Measurements from ENCODE around the gene SNN. TPM values are rescaled to one million over a fixed set of nuclear protein-coding genes. Genes with fewer than 3 reads are reported as not detected.

SNN gene
- polyA plus RNA-seq (ENCODE audit: insufficient read length in 4 of 4): 10 to 100 TPM; 38.4 to 41.0 (median 39.4) TPM

DNA sequence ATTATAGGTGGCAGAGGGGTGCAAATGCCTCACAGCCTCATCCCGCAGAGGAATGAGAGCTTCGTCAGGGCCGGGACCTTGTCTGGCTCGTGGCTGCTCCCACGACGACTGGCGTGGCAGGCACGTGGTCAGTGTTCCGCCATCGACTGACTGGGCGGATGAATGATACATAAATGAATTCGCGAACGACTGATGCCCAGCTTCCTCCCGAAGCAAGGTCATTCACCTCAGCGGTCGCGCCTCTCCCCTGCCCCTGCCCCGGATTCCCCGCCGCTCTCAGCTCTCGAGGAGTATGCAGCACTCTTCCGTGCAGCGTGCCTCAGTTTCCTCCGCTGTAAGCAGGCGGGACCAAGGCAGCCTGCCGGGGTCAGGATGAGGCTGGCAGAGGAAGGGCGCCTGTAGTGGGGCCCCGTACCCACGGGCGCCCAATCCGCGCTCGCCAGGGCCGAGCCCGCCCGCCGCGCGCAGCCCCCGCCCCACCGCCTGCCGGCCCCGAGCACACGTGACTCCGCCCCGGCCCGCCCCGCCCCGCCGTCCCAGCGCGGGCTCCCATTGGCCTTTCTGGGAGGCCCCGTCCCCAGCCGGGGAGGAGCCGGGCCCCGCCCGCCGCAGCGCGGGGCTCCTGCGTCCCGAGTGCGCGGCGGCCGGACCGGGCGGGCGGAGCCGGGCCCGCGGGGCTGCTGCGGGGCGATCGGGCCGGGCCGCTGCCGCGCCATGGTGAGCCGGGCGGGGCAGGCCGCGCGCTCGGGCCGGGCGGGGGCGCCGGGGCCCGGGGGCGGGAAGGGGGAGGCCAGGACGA, at the start of gene SNN:
Gene SNN (plus strand): TSS at position 632 of the 799 bp plus-strand sequence. CDS start 7,605 bp downstream, outside the sequence.
- peak; percentile 71 to 78 (median 74) for DNase-seq (ENCODE audit: low read depth in 4 of 4, low spot score in 3 of 4)

GRCh38 chr16:11619327-11619851, 48.9 kb upstream of the SNN start:
- no peak for DNase-seq (ENCODE audit: low read depth in 4 of 4, low spot score in 3 of 4)

GRCh38 chr16:11620243-11621003, 47.8 kb upstream of the SNN start:
- DNase-seq (ENCODE audit: low read depth in 4 of 4, low spot score in 3 of 4): no peak

GRCh38 chr16:11621539-11621919, 46.7 kb upstream of the SNN start:
- DNase-seq (ENCODE audit: low read depth in 4 of 4, low spot score in 3 of 4): no peak

DNA sequence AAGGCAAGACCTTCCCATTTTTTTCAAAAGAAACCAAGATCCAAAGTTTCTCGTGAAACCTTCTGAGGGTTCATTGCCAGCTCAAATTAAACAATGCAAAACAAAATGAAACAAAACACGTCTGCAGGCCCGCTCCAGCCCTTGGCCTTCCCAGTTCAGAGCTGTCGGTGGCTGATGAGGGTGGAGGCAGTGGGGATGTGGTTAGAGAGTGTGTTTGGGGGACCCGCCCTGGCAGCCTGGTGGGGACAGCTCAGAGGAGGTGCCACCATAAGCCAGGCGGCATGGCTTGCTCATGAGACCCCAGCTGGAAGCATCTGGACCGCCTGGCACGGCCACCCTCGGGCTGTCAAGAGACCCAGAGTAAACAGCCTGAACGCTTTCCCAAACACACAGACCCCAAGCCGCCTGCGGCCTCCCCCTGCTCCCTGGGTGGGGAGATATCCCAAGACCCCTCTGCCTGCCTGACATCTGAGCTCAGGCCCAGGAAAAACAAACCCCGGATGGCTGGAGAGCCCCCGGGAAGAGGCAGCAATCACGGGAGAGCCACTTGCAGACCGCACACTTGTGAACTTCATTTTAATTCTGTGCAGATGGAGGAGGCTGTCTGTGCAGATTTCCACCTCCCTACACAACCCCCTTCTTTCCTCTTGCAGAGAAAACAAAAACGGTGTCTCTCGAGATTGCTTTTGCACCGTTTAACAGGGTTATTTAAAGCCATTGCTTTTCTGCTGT, 46.2 kb upstream of the SNN start:
- no peak for DNase-seq (ENCODE audit: low read depth in 4 of 4, low spot score in 3 of 4)

DNA sequence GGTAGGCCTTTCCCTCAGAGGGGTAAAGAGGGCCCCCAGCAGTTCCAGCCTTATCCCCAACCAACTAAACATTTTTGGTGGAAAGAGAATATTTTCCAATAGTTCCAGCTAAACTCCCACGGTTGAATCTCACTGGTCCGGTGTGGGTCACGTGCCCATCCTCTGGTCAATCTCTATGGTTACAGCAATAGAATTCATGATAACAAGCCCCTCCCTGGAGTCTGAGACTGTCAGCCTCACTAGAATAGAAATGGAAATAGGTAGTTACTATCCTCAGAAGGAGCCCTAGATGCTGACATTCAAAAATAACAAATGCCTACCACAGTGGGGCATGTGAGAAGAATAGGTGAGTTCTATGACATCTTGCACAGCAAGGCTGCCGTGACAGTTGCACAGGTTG, 44.0 kb upstream of the SNN start:
- DNase-seq (ENCODE audit: low read depth in 4 of 4, low spot score in 3 of 4): no peak

- no peak for DNase-seq (ENCODE audit: low read depth in 4 of 4, low spot score in 3 of 4)
These were observed 43.3 kb upstream of the SNN start for GRCh38 chr16:11624636-11625607.

GRCh38 chr16:11625769-11626168, 42.5 kb upstream of the SNN start:
- DNase-seq (ENCODE audit: low read depth in 4 of 4, low spot score in 3 of 4): no peak

- no peak for DNase-seq (ENCODE audit: low read depth in 4 of 4, low spot score in 3 of 4)
These were observed 41.5 kb upstream of the SNN start for GRCh38 chr16:11626657-11627291.

- no peak for DNase-seq (ENCODE audit: low read depth in 4 of 4, low spot score in 3 of 4)
These were observed 41.0 kb upstream of the SNN start for GRCh38 chr16:11627292-11627663.

DNA sequence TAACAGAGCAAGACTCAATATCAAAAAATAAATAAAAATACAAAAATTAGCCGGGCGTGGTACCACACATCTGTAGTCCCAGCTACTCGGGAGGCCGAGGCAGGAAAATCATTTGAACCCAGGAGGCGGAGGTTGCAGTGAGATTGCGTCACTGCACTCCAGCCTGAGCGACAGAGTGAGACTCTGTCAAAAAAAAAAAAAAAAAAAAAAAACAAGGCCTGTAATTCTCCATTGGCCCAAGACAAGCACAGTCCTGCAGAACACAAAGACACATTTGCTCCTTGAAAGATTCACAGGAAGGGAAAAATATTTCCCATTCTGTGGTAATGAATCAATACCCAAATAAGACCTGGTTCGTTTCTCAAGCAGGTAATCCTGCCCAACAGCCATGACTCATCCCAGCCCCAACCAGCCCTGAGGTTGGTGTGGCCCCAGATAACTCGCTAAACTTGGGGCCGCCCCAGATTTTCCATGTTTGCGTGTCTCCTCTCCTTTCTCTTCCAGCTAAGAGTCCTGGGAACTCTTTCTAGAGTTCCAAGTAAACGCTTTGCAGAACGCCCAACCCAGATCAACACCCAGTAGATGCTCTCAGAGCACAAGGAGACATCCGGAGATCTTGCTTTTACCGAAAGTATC, 40.3 kb upstream of the SNN start:
- DNase-seq (ENCODE audit: low read depth in 4 of 4, low spot score in 3 of 4): no peak

DNA sequence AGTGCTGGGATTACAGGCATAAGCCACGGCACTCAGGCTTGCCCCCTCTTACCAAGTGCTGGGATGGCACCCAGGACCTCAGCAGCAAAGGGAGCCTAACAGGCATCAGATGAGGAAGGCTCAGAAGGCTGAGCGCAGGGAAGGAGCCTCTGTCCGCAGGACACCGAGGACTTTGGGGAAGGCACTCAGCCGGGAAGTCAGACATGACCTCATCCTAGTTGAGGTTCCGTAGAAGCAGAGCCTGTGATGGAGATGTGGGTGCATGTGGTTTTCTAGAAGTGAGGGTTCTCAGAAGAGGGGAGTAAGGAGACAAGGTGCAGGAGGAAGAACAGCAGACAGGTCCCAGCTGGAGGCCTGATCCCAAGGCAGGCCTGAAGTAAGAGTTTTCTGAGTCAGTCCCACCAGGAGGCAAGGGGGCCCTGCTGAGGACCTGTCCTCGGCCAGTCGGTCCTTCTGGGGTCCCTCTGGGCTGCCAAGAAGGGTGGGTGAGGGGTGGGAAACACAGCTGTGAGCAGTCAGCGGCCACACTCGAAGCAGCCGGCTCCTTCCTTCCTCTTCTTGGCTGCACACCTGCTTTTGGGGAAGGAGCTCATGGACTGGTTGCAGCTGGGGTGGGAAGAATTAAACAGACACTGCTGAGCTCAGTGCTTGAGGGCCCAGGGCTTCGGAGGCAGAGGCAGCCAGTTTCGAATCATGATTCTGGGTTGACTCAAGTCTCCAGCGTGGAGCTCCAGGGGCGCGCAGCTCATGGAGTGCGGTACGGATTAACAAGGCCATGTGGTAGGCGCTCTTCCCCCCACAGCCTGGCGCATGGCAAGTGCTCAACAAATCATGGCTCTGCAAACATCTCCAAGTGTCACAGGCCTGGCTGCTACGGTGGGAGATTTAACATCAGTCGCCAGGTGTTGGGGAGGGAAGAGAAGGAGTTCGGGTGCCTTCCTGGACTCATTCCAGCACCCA, 38.9 kb upstream of the SNN start:
- DNase-seq (ENCODE audit: low read depth in 4 of 4, low spot score in 3 of 4): no peak

- no peak for DNase-seq (ENCODE audit: low read depth in 4 of 4, low spot score in 3 of 4)
These were observed 38.0 kb upstream of the SNN start for GRCh38 chr16:11630046-11630767.

DNA sequence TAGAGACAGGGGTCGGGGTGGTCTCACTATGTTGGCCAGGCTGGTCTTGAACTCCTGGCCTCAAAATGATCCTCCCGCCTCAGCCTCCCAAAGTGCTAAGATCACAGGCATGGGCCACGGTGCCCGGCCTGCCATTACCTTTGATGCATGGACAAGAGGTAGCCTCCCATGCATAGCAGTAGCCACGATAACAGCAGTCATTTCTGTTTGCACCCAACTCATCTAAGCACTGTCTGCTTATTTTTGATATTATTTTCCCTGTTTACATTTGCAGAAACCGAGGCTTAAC, 37.5 kb upstream of the SNN start:
- no peak for DNase-seq (ENCODE audit: low read depth in 4 of 4, low spot score in 3 of 4)

DNA sequence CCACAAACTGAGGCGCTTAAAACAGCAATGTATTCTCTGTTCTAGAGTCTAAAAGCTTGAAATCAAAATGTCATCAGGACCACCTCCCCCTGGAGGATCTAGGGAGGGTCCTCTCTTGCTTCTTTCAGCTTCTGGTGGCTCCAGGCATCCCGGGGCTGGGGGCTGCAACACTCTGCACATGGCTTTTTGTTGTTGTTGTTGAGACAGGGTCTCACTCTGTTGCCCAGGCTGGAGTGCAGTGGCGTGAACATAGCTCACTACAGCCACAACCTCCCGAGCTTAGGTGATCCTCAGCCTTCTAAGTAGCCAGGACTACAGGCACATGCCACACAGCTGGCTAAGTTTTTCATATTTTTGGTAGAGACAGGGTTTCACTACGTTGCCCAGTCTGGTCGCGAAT, 37.0 kb upstream of the SNN start:
- DNase-seq (ENCODE audit: low read depth in 4 of 4, low spot score in 3 of 4): no peak

- DNase-seq (ENCODE audit: low read depth in 4 of 4, low spot score in 3 of 4): peak in 2 of 4 donors; percentile 67 to 70
These were observed 35.8 kb upstream of the SNN start for GRCh38 chr16:11632455-11632939.

GRCh38 chr16:11633113-11633512, 35.1 kb upstream of the SNN start:
- DNase-seq (ENCODE audit: low read depth in 4 of 4, low spot score in 3 of 4): no peak
